ENCODE results near the gene NCBP2. TPM values are rescaled to one million over a fixed set of nuclear protein-coding genes. Genes with fewer than 3 reads are reported as not detected.

NCBP2 gene
- total and polyA plus RNA-seq, 9 donors, result 50.7 to 87.2 (median 75.1) TPM

- H3K27me3 ChIP-seq (ENCODE audit: control insufficient read depth, insufficient read depth, low read length), result no peaks in the 10 kb centered on the region
- no peaks in the 10 kb centered on the region for H3K4me1 ChIP-seq (ENCODE audit: control insufficient read depth, insufficient read depth, low read length)
- H3K27ac ChIP-seq (ENCODE audit: low read length), result no peak overlapping the region
- peaks cover 15% of the 10 kb centered on the region for H3K36me3 ChIP-seq (ENCODE audit: control insufficient read depth, insufficient read depth, low read length)
- 69% methylated on average over 5 of the region's 6 CpGs for WGBS (ENCODE audit: insufficient coverage)
- DNase-seq, result peak; percentile 2
- no peak overlapping the region for H3K4me3 ChIP-seq (ENCODE audit: low read length)
- no peaks in the 10 kb centered on the region for H3K9me3 ChIP-seq (replicated peaks; ENCODE audit: control insufficient read depth, low read depth, low read length)
Observed at GRCh38 chr3:196889844-196890708, 52.3 kb downstream of the NCBP2 start.

- Histone ChIP-seq H3K27me3 (ENCODE audit: control insufficient read depth, insufficient read depth, low read length) (no peaks in the 10 kb centered on the region), H3K36me3 (ENCODE audit: control insufficient read depth, insufficient read depth, low read length) (peaks cover 18% of the 10 kb centered on the region), H3K9me3 (replicated peaks; ENCODE audit: control insufficient read depth, low read depth, low read length) (no peaks in the 10 kb centered on the region), H3K4me1 (ENCODE audit: control insufficient read depth, insufficient read depth, low read length) (no peaks in the 10 kb centered on the region), H3K4me3 (ENCODE audit: low read length) (no peak overlapping the region), H3K27ac (ENCODE audit: low read length) (no peak overlapping the region)
- 76% methylated on average over 3 of the region's 4 CpGs for WGBS (ENCODE audit: insufficient coverage)
- no peak for DNase-seq
Observed at GRCh38 chr3:196886144-196886543, 56.2 kb downstream of the NCBP2 start.

Other genes starting within 250 kb of the NCBP2 start
- gene CEP19, start 230.3 kb downstream of the NCBP2 start, total RNA-seq, result 1.8 TPM
- gene CEP19, start 230.3 kb downstream of the NCBP2 start, polyA plus RNA-seq (ENCODE audit: insufficient read depth in 1 of 8, insufficient read length in 8 of 8, low replicate concordance in 1 of 8), result 1 to 10 TPM; 1.4 to 2.6 (median 2.2) TPM
- 19.2 TPM for gene PIGX, start 230.2 kb downstream of the NCBP2 start, total RNA-seq
- gene PIGX, start 230.2 kb downstream of the NCBP2 start, polyA plus RNA-seq (ENCODE audit: insufficient read depth in 1 of 8, insufficient read length in 8 of 8, low replicate concordance in 1 of 8), result 10 to 100 TPM; 14.7 to 22.0 (median 17.4) TPM
- gene PAK2, start 202.7 kb downstream of the NCBP2 start, total RNA-seq, result 23.7 TPM
- 10 to 100 TPM; 35.1 to 63.9 (median 51.9) TPM for gene PAK2, start 202.7 kb downstream of the NCBP2 start, polyA plus RNA-seq (ENCODE audit: insufficient read depth in 1 of 8, insufficient read length in 8 of 8, low replicate concordance in 1 of 8)
- 27.7 TPM for gene SENP5, start 74.6 kb downstream of the NCBP2 start, total RNA-seq
- gene SENP5, start 74.6 kb downstream of the NCBP2 start, polyA plus RNA-seq (ENCODE audit: insufficient read depth in 1 of 8, insufficient read length in 8 of 8, low replicate concordance in 1 of 8), result 10 to 100 TPM; 13.6 to 22.9 (median 17.6) TPM
- gene PIGZ, start 26.3 kb upstream of the NCBP2 start, total RNA-seq, result 0.84 TPM
- gene PIGZ, start 26.3 kb upstream of the NCBP2 start, polyA plus RNA-seq (ENCODE audit: insufficient read depth in 1 of 8, insufficient read length in 8 of 8, low replicate concordance in 1 of 8), result 1 to 10 TPM in 3 of 8 donors, under 1 TPM in 5; 0.55 to 3.4 (median 0.85) TPM
- gene MELTF, start 87.3 kb upstream of the NCBP2 start, total RNA-seq, result 6.1 TPM
- 10 to 100 TPM in 6 of 8 donors, 1 to 10 TPM in 2; 7.2 to 25.6 (median 12.6) TPM for gene MELTF, start 87.3 kb upstream of the NCBP2 start, polyA plus RNA-seq (ENCODE audit: insufficient read depth in 1 of 8, insufficient read length in 8 of 8, low replicate concordance in 1 of 8)